ENCODE measurements around the gene CACNB2. TPM values are rescaled to one million over a fixed set of nuclear protein-coding genes. Genes with fewer than 3 reads are reported as not detected.

CACNB2 gene
- total RNA-seq, 2 donors from 2014 or later: 16.8 to 21.6 TPM

GRCh38 chr10:18216482-18216881 lies 76.3 kb downstream of the CACNB2 start:
- intact Hi-C loops (cut with DNase I): loop anchor here in 1 of 2 donors (10.0 kb wide), 1 partner anchor 72 kb away; the partner anchor contains the start of gene CACNB2
- no peak for DNase-seq (ENCODE audit: low spot score)

DNA sequence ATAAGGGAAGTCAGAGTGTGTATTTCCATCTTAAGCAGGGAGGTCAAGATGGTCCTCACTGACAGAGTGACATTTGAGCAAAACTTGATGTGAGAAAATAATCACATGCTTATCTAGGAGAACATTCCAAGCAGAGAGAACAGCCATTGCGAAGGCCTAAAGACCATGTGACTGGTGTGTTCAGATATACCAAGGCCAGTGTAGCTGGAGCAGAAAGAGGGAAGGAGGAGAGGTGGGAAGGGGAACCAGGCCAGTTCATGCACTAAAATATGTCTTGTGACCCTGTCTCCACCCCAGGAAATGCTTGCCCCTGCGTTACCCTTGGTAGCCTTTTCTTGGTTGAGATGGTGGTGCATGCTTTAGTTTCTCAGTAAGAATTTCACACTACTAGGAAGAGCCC lies 77.4 kb downstream of the CACNB2 start:
- DNase-seq (ENCODE audit: low spot score): no peak
- intact Hi-C loops (cut with DNase I): loop anchor here in 1 of 2 donors (10.0 kb wide), 1 partner anchor 73 kb away; the partner anchor contains the start of gene CACNB2

GRCh38 chr10:18219146-18219545 lies 78.9 kb downstream of the CACNB2 start:
- intact Hi-C loops (cut with DNase I): loop anchor here in 1 of 2 donors (10.0 kb wide), 1 partner anchor 74 kb away; the partner anchor contains the start of gene CACNB2
- DNase-seq (ENCODE audit: low spot score): no peak

GRCh38 chr10:18221123-18221522 lies 80.9 kb downstream of the CACNB2 start:
- intact Hi-C loops (cut with DNase I): no loop called here
- no peak for DNase-seq (ENCODE audit: low spot score)

GRCh38 chr10:18221882-18222281 lies 81.7 kb downstream of the CACNB2 start:
- intact Hi-C loops (cut with DNase I): no loop called here
- DNase-seq (ENCODE audit: low spot score): no peak

- no peak for DNase-seq (ENCODE audit: low spot score)
- intact Hi-C loops (cut with DNase I): no loop called here
These were observed 82.6 kb downstream of the CACNB2 start for GRCh38 chr10:18222866-18223265.

DNA sequence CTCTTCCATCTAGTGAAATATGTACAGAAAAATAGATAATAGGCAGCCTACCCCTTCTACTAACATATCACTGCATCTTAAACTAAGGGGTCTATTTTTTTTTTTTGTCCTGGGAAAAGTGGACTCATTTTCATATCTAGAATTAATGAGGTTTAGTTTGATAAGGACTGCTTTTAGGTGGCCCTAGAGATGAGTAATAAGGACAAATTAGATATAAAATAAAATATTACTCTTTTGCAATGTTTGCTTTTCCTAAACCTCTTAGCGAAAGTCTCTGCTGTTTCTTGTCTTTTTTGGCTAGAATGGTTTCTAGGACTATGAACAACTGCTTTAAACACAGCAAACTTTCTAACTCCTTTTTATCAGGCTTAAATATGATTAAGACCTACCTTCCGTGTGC lies 83.7 kb downstream of the CACNB2 start:
- no peak for DNase-seq (ENCODE audit: low spot score)
- intact Hi-C loops (cut with DNase I): no loop called here

GRCh38 chr10:18224626-18225445 lies 84.6 kb downstream of the CACNB2 start:
- intact Hi-C loops (cut with DNase I): no loop called here
- DNase-seq (ENCODE audit: low spot score): no peak

- DNase-seq (ENCODE audit: low spot score): no peak
- intact Hi-C loops (cut with DNase I): no loop called here
These were observed 86.1 kb downstream of the CACNB2 start for GRCh38 chr10:18226336-18226735.

DNA sequence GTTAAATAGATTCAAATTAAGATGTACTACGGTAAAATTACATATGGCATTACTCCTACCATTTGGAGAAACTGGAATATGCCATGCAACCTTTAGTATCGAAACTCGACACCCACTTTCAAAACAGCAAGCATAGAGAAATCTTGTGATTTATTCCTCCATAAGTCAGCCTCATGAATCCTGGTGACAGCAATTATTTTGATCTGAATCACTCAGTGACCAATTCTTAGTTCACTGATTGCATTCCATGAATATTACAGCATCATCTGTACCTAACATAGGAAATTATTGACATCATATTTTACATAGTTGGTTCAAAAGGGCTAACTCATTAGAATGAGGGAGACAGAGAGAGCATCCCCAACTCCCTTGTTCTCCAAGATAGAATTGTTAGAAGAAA lies 89.6 kb downstream of the CACNB2 start:
- DNase-seq (ENCODE audit: low spot score): no peak
- intact Hi-C loops (cut with DNase I): loop anchor here (10.0 kb wide), 2 partner anchors 375 to 385 kb away; no protein-coding TSS in a partner anchor

GRCh38 chr10:18230794-18231193 lies 90.6 kb downstream of the CACNB2 start:
- no peak for DNase-seq (ENCODE audit: low spot score)
- intact Hi-C loops (cut with DNase I): loop anchor here (10.0 kb wide), 2 partner anchors 376 to 386 kb away; no protein-coding TSS in a partner anchor

DNA sequence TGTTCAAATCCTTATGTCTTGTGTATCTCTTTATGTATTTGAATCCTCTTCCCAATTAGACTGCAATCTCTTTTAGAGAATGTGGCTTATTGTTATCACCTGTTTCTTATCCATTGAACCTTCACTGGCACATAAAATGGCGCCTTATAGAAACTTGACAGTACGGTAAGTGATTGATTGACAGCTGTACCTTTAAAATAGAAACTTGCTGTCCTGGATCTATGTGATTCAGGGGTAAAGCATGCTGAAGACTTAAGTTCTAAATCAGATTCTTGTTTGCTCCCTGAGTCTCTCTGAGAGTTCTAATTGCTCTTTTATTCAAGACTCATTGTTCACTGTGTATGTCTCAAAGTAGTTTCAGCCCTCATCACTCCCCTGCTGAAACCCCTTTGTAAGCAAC lies 91.3 kb downstream of the CACNB2 start:
- DNase-seq (ENCODE audit: low spot score): no peak
- intact Hi-C loops (cut with DNase I): loop anchor here (10.0 kb wide), 2 partner anchors 377 to 387 kb away; no protein-coding TSS in a partner anchor

GRCh38 chr10:18233775-18234174 lies 93.6 kb downstream of the CACNB2 start:
- intact Hi-C loops (cut with DNase I): loop anchor here (10.0 kb wide), 2 partner anchors 379 to 389 kb away; no protein-coding TSS in a partner anchor
- DNase-seq (ENCODE audit: low spot score): no peak

DNA sequence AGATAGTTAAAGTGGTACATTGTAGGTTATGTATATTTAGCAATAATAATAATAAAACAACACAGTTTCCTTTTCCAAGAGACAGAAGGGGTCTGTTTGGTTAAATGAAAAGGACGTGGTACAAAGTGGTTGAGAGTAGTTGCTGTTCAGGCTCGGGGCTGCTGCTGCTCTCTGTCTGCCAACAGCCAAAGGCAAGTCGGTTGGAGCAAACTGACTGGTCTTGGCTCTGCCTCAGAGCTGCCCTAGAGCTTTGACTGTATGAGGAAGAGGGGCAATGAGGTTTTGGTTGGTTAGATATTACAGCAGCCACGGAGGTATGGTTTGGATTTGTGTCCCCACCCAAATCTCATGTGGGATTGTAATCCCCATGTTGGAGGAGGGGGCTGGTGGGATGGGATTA lies 95.3 kb downstream of the CACNB2 start:
- DNase-seq (ENCODE audit: low spot score): no peak
- intact Hi-C loops (cut with DNase I): loop anchor here (10.0 kb wide), 2 partner anchors 381 to 391 kb away; no protein-coding TSS in a partner anchor

DNA sequence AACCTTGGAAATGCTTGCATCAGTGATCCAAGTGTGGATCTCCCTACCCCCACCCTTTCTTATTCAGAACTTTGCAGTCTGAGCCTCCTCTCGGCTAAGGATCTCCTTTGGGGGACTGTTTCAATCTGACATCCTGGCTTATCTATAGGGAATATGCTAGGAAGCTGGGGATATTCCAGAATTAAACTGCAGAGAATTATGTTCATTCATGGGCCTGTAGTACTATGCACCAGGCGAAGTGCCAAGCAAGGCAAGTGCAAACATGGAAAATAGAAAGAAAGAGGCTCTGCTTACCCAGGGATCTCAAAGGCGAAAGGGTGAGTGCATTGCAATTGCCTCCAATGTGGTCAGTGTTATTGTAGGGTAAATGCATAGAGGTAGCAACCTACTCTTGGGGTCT lies 96.5 kb downstream of the CACNB2 start:
- intact Hi-C loops (cut with DNase I): loop anchor here (10.0 kb wide), 2 partner anchors 382 to 392 kb away; no protein-coding TSS in a partner anchor
- DNase-seq (ENCODE audit: low spot score): no peak

GRCh38 chr10:18238870-18239485 lies 98.8 kb downstream of the CACNB2 start:
- DNase-seq (ENCODE audit: low spot score): no peak
- intact Hi-C loops (cut with DNase I): loop anchor here (10.0 kb wide), 2 partner anchors 384 to 394 kb away; no protein-coding TSS in a partner anchor

DNA sequence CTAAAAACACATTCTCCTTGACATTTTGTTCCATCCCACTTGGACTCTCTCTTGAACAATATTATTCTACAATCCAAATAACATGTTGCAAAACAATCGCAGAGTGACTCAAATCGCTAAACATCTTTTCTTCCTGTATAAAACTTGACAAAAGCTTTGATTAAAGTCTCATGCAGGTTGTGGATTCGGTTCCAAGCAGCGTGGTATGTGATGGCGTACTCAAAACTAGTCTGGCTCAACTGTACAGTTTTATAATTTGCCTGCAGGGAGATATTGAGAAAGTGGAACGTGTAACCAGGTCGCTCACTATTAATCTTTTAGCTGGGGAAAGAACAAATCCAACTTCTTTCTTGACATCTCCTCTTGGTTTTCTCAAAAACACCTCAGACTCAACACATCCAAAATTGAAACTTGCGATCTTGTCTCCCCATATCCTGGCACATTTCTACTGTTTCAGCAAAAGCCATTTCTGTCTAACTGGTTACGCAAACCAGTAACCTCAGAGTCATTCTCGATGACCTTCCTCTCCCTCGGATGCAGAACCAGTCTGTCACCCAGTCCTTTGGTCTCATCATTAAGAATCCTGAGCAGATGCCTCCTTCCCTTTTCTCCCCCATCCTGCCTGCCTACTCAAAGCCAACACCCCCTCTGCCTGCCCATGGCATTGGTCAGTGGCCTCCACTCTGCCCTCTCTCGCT lies 100.1 kb downstream of the CACNB2 start:
- intact Hi-C loops (cut with DNase I): no loop called here
- DNase-seq (ENCODE audit: low spot score): no peak

- intact Hi-C loops (cut with DNase I): no loop called here
- DNase-seq (ENCODE audit: low spot score): no peak
These were observed 106.7 kb downstream of the CACNB2 start for GRCh38 chr10:18246967-18247366.

GRCh38 chr10:18252086-18252485 lies 111.9 kb downstream of the CACNB2 start:
- intact Hi-C loops (cut with DNase I): no loop called here
- DNase-seq (ENCODE audit: low spot score): no peak

- no peak for DNase-seq (ENCODE audit: low spot score)
- intact Hi-C loops (cut with DNase I): no loop called here
These were observed 113.9 kb downstream of the CACNB2 start for GRCh38 chr10:18254086-18254485.

All from posterior vena cava (tissue), 2 donors.